Stimulated activated effector memory CD8-positive, alpha-beta T cell treated with anti-CD3 and anti-CD28 coated beads, Interleukin-12 subunit alpha, Interleukin-12 subunit beta, amount 100 ng/mL, for 72 hours (primary cell): Measurements from ENCODE around the gene CCDC172.
"Not testable (repeated sequence)": the region's sequence is repeated elsewhere in the genome, so short reads cannot be mapped to it uniquely, and the experiment has no call there.

Source experiments
- ATAC-seq: fragments of 150-1000 bp; cut with Tn5 transposase; 2 replicates; pipeline ENCODE4 v1.10.0; 2021
- DNase-seq, 2 donors: peaks; one replicate each; pipeline ENCODE4 v3.0.0; 2021 to 2022; ENCODE audit warnings: low spot score in 2 of 2
- H3K27ac Mint-ChIP-seq: one replicate; pipeline ENCODE4 v1.8.0; 2022; ENCODE audit warnings: mild to moderate bottlenecking, mixed read lengths
- H3K36me3 Mint-ChIP-seq: one replicate; pipeline ENCODE4 v1.8.0; 2022; ENCODE audit warnings: mild to moderate bottlenecking, mixed read lengths
- H3K4me1 Mint-ChIP-seq: one replicate; pipeline ENCODE4 v1.8.0; 2022; ENCODE audit warnings: mixed read lengths
- H3K4me3 Mint-ChIP-seq: one replicate; pipeline ENCODE4 v1.8.0; 2022; ENCODE audit warnings: mild to moderate bottlenecking, mixed read lengths
- H3K9me3 Mint-ChIP-seq: one replicate; pipeline ENCODE4 v1.8.0; 2022; ENCODE audit warnings: mixed read lengths

Gene CCDC172

DNA sequence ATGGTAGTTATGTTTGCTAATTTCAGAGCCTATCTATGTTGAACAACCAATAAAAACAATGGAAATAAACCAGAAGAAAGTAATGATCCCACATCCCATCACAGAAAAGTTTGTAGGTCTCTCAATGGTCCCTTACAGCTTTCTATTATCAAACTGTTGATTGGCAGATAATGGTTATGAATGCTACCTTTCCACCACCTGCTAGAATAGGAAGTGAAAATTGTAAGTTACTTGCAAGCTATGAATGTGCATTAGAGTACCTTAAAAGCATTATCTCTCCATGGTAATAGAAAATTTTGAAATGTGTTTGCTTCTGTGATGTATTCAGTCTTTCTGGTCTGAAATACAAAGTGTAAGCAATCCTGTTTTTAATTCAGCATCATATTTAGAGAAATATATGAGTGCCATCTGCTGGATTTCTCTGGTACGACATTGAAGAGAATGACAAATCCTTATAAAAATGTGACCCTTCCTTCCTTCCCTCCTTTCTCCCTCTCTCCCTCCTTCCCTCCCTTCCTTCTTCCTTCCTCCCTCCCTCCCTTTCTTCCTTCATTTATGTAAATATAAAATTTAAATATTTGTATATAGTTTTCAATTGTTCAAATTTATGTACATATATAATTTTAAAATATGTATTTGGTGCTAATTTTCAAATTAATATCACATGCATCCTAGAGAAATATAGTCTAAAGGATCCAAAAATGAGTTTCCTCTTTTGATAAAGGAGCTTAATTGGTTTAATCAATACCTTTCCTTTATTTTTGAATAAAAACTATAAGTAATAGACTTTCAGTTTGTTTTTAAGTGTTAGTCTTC lies 62.0 kb downstream of the CCDC172 start:
- H3K36me3 Mint-ChIP-seq: no peaks in the 10 kb centered on the region
- DNase-seq: no peak

GRCh38 chr10:116393246-116393831 lies 69.1 kb downstream of the CCDC172 start:
- H3K9me3 Mint-ChIP-seq, H3K27ac Mint-ChIP-seq, H3K4me3 Mint-ChIP-seq, ATAC-seq, H3K36me3 Mint-ChIP-seq, DNase-seq, H3K4me1 Mint-ChIP-seq: not testable (repeated sequence)

More for the DNA sequence above, 62.0 kb downstream of the CCDC172 start:
- ATAC-seq: no peak
- Mint-ChIP-seq H3K9me3 (no peaks in the 10 kb centered on the region), H3K4me1 (no peaks in the 10 kb centered on the region), H3K27ac (no peak overlapping the region), H3K4me3 (no peak overlapping the region)

DNA sequence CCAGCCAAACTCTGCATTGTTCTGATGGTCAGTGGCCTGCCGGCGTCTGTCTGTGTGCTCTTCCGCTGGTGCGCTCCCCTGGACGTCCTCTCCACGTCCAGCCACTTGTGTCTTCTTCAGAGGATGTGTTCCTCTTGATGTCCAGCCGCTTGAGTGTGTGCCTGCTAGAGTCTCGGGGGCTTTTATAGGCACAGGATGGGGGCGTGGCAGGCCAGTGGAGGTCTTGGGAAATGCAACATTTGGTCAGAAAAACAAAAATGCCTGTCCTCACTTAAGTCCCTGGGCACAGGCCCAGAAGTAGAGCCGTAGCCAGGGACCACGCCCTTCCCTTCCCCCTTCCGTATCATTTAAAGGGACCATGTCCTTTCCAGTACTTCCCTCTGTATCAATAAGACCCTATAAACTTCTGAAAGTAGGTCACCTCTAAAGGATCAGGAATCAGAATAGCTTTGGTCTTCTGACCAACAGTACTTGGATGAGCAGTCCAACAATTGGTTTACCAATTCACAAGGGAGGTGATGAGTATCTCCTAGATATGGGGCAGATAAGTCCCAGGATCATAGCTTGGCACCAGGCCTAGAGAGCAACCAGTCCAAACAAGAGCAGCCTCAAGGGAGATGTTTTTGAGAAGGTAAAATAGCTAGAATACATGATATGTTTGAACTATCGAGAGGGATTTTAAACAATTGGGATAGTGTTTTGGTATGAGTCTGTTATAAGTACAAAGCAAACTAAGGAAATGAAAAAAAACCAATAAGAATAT lies 71.2 kb downstream of the CCDC172 start:
- Mint-ChIP-seq H3K4me1 (no peaks in the 10 kb centered on the region), H3K27ac (no peak overlapping the region), H3K9me3 (no peaks in the 10 kb centered on the region), H3K36me3 (no peaks in the 10 kb centered on the region), H3K4me3 (no peak overlapping the region)
- no peak for DNase-seq
- ATAC-seq: no peak

DNA sequence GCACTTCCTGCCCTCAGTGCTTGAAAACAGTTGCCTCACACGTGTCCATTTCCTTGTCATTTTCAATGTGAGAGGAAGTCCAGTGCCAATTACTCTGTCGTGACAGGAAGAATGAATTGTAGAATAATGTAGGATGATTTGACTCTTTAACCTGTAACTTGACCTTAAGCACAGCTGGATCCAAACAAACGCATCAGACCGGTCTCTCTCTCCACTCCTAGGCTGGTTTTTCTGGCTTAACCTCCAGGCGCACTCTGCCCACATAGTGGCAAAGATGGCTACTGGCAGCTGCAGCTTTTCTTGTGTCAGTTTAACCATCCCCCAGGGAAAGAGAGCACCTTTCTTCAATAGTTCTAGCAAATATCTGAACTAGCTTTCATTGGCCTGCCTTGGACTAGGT lies 74.0 kb downstream of the CCDC172 start:
- H3K27ac Mint-ChIP-seq: no peak overlapping the region
- no peak overlapping the region for H3K4me3 Mint-ChIP-seq
- peaks cover 10% of the 10 kb centered on the region for H3K9me3 Mint-ChIP-seq
- ATAC-seq: no peak
- no peaks in the 10 kb centered on the region for H3K36me3 Mint-ChIP-seq
- DNase-seq: no peak
- no peaks in the 10 kb centered on the region for H3K4me1 Mint-ChIP-seq

DNA sequence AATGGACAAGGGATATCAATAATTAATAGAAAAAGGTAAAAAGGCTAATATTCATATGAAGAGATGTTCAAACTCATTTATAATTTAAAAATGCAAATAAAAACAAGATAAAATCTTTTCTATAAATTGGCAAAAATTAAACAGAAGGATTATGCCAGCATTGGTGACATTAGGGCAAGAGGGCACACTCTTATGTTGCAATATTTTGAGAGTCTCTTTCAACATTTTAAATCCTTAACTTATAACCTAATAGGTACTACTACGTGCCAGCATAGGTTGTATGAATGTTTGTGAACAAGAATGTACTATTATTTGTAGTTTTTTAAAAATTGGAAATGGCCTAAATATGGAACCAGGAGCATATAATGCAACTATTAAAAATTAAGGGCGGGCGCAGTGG lies 78.6 kb downstream of the CCDC172 start:
- no peak overlapping the region for H3K27ac Mint-ChIP-seq
- no peak for ATAC-seq
- H3K4me1 Mint-ChIP-seq: no peaks in the 10 kb centered on the region

DNA sequence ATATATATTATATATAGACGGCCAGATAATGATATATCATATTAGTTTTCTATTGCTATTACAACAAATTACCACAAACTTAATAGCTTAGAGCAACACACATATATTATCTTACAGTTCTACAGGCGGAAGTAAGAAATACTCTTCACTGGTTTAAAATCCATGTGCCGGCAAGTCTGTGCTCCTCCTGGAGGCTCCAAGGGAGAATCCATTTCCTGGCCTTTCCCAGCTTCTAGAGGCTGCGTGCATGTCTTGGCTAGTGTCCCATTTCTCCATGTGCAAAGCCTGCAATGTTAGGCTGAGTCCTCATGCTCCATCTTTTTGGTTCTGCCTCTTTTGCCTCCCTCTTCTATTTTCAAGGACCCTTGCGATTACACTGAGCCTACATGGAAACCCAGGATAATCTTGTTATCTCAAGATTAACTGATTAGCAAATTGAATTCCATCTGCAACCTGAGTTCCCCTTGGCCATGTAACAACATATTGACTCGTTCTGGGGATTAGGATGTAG lies 79.5 kb downstream of the CCDC172 start:
- Mint-ChIP-seq H3K4me1 (no peaks in the 10 kb centered on the region), H3K9me3 (peaks cover 13% of the 10 kb centered on the region), H3K36me3 (no peaks in the 10 kb centered on the region), H3K27ac (no peak overlapping the region), H3K4me3 (no peak overlapping the region)
- ATAC-seq (no peak), DNase-seq (no peak)

More for the DNA sequence above, 78.6 kb downstream of the CCDC172 start:
- no peak for DNase-seq
- Mint-ChIP-seq H3K4me3 (no peak overlapping the region), H3K9me3 (peaks cover 13% of the 10 kb centered on the region), H3K36me3 (no peaks in the 10 kb centered on the region)

DNA sequence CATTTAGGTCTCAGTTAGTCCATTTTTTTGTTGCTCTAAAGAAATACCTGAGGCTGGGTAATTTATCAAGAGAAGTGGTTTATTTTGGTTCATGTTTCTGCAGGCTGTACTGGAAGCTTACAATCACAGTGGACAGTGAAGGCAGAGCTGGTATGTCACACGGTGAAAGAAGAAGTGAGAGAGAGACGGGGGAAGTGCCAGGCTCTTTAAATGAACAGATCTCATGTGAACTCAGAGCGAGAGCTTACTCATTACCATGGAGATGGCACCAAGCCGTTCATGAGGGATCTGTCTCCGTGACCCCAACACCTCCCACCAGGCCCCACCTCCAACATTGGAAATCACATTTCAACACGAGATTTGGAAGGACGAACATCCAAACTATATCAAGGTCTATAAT lies 84.5 kb downstream of the CCDC172 start:
- Mint-ChIP-seq H3K36me3 (no peaks in the 10 kb centered on the region), H3K27ac (no peak overlapping the region), H3K4me1 (no peaks in the 10 kb centered on the region), H3K9me3 (peaks cover 5% of the 10 kb centered on the region), H3K4me3 (no peak overlapping the region)
- DNase-seq (no peak), ATAC-seq (no peak)

DNA sequence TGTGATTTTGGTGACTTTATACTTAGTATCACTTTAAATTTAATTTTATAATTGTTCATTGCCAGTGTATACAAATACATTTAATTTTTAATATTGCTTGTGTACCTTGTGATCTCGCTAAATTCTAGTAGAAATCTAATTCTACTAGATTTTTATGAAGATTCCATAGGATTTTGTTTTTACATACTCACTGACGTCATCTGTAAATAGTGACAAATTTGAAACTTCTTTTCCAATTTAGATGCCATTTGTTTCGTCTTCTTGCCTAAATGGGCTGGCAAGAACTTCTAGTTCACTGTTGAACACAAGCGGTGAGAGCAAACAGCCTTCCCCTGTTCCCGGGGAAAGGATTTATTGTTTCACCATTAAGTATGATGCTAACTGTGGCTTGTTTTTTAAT lies 86.1 kb downstream of the CCDC172 start:
- no peak overlapping the region for H3K4me3 Mint-ChIP-seq
- H3K27ac Mint-ChIP-seq: no peak overlapping the region
- no peaks in the 10 kb centered on the region for H3K4me1 Mint-ChIP-seq
- ATAC-seq (no peak), DNase-seq (no peak)
- H3K9me3 Mint-ChIP-seq: peaks cover 5% of the 10 kb centered on the region
- H3K36me3 Mint-ChIP-seq: no peaks in the 10 kb centered on the region

DNA sequence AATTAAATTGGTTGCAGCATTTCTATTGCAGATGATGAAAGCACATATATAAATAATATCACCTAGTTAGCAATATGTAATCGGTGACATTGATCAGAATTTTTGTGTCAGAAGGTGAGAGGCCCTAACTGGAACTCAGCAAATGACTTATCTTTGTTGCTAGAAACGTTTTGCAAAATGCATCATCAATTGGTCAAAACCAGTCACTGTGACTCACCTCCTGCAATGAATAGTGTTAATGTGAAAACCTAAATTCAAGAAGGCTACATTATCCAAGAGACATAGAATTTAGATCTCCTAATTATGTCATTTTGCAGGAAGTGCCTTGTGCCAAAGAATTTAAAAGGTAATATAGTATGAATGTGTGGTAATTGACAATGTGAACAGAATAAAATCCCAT lies 93.6 kb downstream of the CCDC172 start:
- ATAC-seq (peak; percentile 59), DNase-seq (no peak)
- no peaks in the 10 kb centered on the region for H3K4me1 Mint-ChIP-seq
- H3K27ac Mint-ChIP-seq: no peak overlapping the region
- no peaks in the 10 kb centered on the region for H3K36me3 Mint-ChIP-seq
- peaks cover 2% of the 10 kb centered on the region for H3K9me3 Mint-ChIP-seq
- H3K4me3 Mint-ChIP-seq: no peak overlapping the region

DNA sequence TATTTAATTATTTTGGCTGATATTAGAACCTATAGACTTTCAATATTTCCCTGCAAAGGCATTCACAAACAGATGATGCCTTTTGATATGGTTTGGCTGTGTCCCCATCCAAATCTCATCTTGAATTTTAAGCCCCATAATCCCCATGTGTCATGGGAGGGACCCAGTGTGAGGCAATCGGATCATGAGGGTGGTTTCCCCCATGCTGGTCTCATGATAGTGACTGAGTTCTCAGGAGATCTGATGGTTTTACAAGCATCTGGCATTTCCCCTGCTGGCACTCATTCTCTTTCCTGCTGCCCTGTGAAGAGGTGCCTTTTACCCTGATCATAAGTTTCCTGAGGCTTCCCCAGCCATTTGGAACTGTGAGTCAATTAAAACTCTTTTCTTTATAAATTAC lies 94.1 kb downstream of the CCDC172 start:
- no peaks in the 10 kb centered on the region for H3K4me1 Mint-ChIP-seq
- DNase-seq: no peak
- no peak for ATAC-seq
- peaks cover 2% of the 10 kb centered on the region for H3K9me3 Mint-ChIP-seq
- no peak overlapping the region for H3K27ac Mint-ChIP-seq
- H3K4me3 Mint-ChIP-seq: no peak overlapping the region
- H3K36me3 Mint-ChIP-seq: no peaks in the 10 kb centered on the region

- Mint-ChIP-seq H3K4me3 (no peak overlapping the region), H3K27ac (no peak overlapping the region), H3K36me3 (no peaks in the 10 kb centered on the region), H3K9me3 (peaks cover 7% of the 10 kb centered on the region), H3K4me1 (no peaks in the 10 kb centered on the region)
- ATAC-seq (no peak), DNase-seq (no peak)
Observed at GRCh38 chr10:116421815-116422214, 97.6 kb downstream of the CCDC172 start.

- no peaks in the 10 kb centered on the region for H3K36me3 Mint-ChIP-seq
- ATAC-seq (no peak), DNase-seq (no peak)
- no peaks in the 10 kb centered on the region for H3K4me1 Mint-ChIP-seq
- peaks cover 7% of the 10 kb centered on the region for H3K9me3 Mint-ChIP-seq
- H3K4me3 Mint-ChIP-seq: no peak within 1 kb of the TSS
- no peak within 1 kb of the TSS for H3K27ac Mint-ChIP-seq
Observed at GRCh38 chr10:116427671-116428070, 103.4 kb downstream of the CCDC172 start, which contains the start of gene PNLIPRP3. Gene PNLIPRP3, plus strand, starts transcription at chr10:116427847. Its CDS starts 166 bp downstream, at chr10:116428013.

DNA sequence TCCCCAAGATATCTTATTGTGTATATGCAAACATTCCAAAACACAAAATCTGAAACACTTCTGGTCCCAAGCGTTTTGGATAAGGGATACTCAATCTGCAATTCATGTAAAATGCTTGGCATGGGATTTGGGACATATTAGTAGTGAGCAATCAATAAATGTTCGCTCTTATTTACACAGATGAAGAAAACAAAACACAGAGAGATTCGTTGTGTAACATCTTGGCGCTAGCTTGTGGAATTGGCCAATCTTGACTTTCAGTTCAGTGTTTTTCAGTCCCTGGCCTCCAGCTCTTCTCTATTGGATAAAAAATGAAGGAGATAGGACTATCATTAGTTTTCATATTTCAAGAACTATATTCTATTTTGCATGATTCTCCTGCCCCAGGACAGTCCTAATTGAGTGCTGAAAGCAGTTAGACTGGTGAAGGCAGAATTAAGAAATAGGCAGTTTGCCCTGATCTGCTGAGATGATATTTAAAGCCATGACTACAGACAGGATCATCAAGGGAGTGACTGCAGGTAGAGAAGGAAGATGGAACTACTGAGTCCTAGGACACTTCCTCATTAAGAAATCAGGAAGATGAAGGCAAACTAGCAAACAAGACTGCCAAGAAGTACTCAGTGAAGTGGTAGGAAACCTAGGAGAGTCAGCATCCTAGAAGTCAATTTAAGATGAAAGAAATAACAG lies 105.2 kb downstream of the CCDC172 start:
- no peak for ATAC-seq
- Mint-ChIP-seq H3K9me3 (peaks cover 7% of the 10 kb centered on the region), H3K27ac (no peak overlapping the region), H3K4me1 (no peaks in the 10 kb centered on the region), H3K36me3 (no peaks in the 10 kb centered on the region), H3K4me3 (no peak overlapping the region)
- no peak for DNase-seq
